Epithelial cell of umbilical artery (primary cell): ENCODE results near the gene DEFB110. TPM values are rescaled to one million over a fixed set of nuclear protein-coding genes. Genes with fewer than 3 reads are reported as not detected.

ENCODE experiments used
- total RNA-seq: library from RNA; depleted of rRNA; stranded (reverse); fragments of >200 nt; gene quantifications from 2 replicates; pipeline ENCODE4 v1.2.3, GENCODE V29; 2014

The DEFB110 gene
- total RNA-seq, result not detected in 2 replicates

GRCh38 chr6:50021894-50022293 is at the start of gene DEFB110:
Gene DEFB110, minus strand, starts transcription at chr6:50021994. Its CDS starts 59 bp downstream, at chr6:50021935.

DNA sequence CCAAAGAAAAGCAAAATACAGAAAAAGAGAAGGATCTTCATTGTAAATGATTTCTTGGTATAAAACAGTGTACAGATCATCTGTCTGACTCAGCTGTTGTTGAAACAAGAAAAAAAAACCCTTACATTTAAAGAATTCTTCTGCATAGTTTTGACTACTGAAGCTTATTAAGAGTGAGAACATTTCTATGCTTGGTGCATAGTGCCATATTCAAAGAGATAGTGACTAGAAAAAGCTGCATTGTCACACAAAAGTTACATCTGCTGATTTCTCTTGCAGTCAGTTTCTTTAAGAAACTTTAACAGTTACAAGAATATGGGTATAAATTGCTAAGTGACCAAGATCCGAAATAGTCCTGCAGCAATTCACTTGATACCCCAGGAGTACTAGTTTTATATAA is 28.0 kb upstream of the DEFB110 start, which contains the start of gene DEFB112:
TSS of gene DEFB112 (minus strand) at position 101 of the 400 bp plus-strand sequence. CDS start at position 41, 60 bp downstream.

GRCh38 chr6:49969605-49970004 is 52.2 kb downstream of the DEFB110 start, which contains the start of gene DEFB113:
Gene DEFB113, minus strand, starts transcription at chr6:49969625. Its CDS starts 0 bp downstream, at chr6:49969625.

Other genes starting within 250 kb of the DEFB110 start
- gene PGK2, start 234.7 kb downstream of the DEFB110 start, total RNA-seq, result not detected in 2 replicates
- not detected in 2 replicates for gene CRISP1, start 155.5 kb downstream of the DEFB110 start, total RNA-seq
- not detected in 2 replicates for gene DEFB114, start 57.8 kb downstream of the DEFB110 start, total RNA-seq
- not detected in 2 replicates for gene DEFB113, start 52.4 kb downstream of the DEFB110 start, total RNA-seq
- gene DEFB112, start 27.9 kb upstream of the DEFB110 start, total RNA-seq, result not detected in 2 replicates